Endothelial cell of umbilical vein (primary cell): ENCODE results near the gene ZNF331. TPM values are rescaled to one million over a fixed set of nuclear protein-coding genes. Genes with fewer than 3 reads are reported as not detected.
"Not testable (repeated sequence)": the region's sequence is repeated elsewhere in the genome, so short reads cannot be mapped to it uniquely, and the experiment has no call there.

Experiments used
- BruUV-seq: library from RNA; stranded (reverse); fragments of 400-500 nt; replicated peaks from 2 replicates; lab custom pipeline; 2021; lab: Mats Ljungman, UMichigan
- CTCF ChIA-PET: fragments of 300-600, 350-600 bp; sonication (Branson Sonifier 250); formaldehyde crosslinking; loops from one replicate; lab custom pipeline; 2021; ENCODE audit warnings: antibody characterized with exemption, inconsistent platforms; lab: Charles Lee
- POLR2A ChIA-PET: fragments of 300-600, 350-600 bp; sonication (Branson Sonifier 250); formaldehyde crosslinking; loops from one replicate; lab custom pipeline; 2021; ENCODE audit warnings: antibody characterized with exemption, inconsistent platforms; lab: Charles Lee
- DNase-seq: peaks from one replicate; pipeline ENCODE4 v3.0.0-alpha.2; 2011; ENCODE audit warnings: low read depth, low spot score
- FAIRE-seq: peaks from 2 replicates; lab custom pipeline; 2011; peaks lifted over from hg19 to GRCh38; lab: Jason Lieb, UNC
- H2AFZ ChIP-seq: 2 replicates; pipeline ENCODE4 v1.6.0; 2012; ENCODE audit warnings: low read depth, low read length, control low read depth, inconsistent platforms
- H3K27ac ChIP-seq: 2 replicates; pipeline ENCODE4 v1.5.1; 2011; ENCODE audit warnings: low read depth, mild to moderate bottlenecking, control low read depth, low read length, moderate library complexity; ENCODE audit not compliant: insufficient read depth
- H3K27me3 ChIP-seq, 2 experiments: 2 replicates each; pipeline versions ENCODE4 v1.6.0 to v1.6.1; 2011; ENCODE audit warnings: low read length in 2 of 2, mixed read lengths in 1 of 2; ENCODE audit not compliant: control insufficient read depth in 2 of 2, insufficient read depth in 2 of 2
- H3K36me3 ChIP-seq, 2 experiments: 2 replicates in 1 of 2; 3 replicates in 1 of 2; pipeline ENCODE4 v1.5.1; 2011; ENCODE audit warnings: low read length in 2 of 2, mild to moderate bottlenecking in 1 of 2, moderate library complexity in 1 of 2; ENCODE audit not compliant: control insufficient read depth in 2 of 2, insufficient read depth in 2 of 2; ENCODE audit errors: extremely low read depth in 1 of 2
- H3K4me1 ChIP-seq: 3 replicates; pipeline ENCODE4 v1.5.1; 2011; ENCODE audit warnings: mild to moderate bottlenecking, low read length; ENCODE audit not compliant: control insufficient read depth, insufficient read depth; ENCODE audit errors: extremely low read depth
- H3K4me2 ChIP-seq: 2 replicates; pipeline ENCODE4 v1.6.1; 2011; ENCODE audit warnings: low read length, control low read depth, mixed read lengths; ENCODE audit not compliant: insufficient read depth
- H3K4me3 ChIP-seq, 3 experiments: fragments of 200-600 bp in 1 of 3; sonication (generic), shearing (Covaris generic) in 1 of 3; replicated peaks in 1 of 3; 2 replicates each; pipeline ENCODE4 v1.5.1; 2011 to 2016; ENCODE audit warnings: control low read depth in 3 of 3, low read length in 3 of 3, mild to moderate bottlenecking in 2 of 3, inconsistent platforms in 1 of 3, low read depth in 1 of 3, moderate library complexity in 1 of 3; ENCODE audit not compliant: insufficient read depth in 1 of 3
- H3K79me2 ChIP-seq: 2 replicates; pipeline ENCODE4 v1.6.0; 2012; ENCODE audit warnings: low read length, inconsistent platforms; ENCODE audit not compliant: control insufficient read depth, insufficient read depth
- H3K9ac ChIP-seq: replicated peaks from 2 replicates; pipeline ENCODE3; 2011; ENCODE audit warnings: low read length, control low read depth; ENCODE audit not compliant: insufficient read depth; ENCODE audit errors: extremely low read depth
- H3K9me1 ChIP-seq: replicated peaks from 3 replicates; pipeline ENCODE4 v1.6.0; 2011; ENCODE audit warnings: mild to moderate bottlenecking, low read length; ENCODE audit not compliant: control insufficient read depth, insufficient read depth; ENCODE audit errors: extremely low read depth
- H3K9me3 ChIP-seq: replicated peaks from 2 replicates; pipeline ENCODE4 v1.5.1; 2012; ENCODE audit warnings: low read length, inconsistent platforms; ENCODE audit not compliant: control insufficient read depth, insufficient read depth
- H4K20me1 ChIP-seq: replicated peaks from 2 replicates; pipeline ENCODE3; 2011; ENCODE audit warnings: mild to moderate bottlenecking, low read length; ENCODE audit not compliant: control insufficient read depth, insufficient read depth; ENCODE audit errors: extremely low read depth
- EZH2 ChIP-seq: IDR thresholded peaks from 2 replicates; pipeline ENCODE4 v1.6.1; 2012; ENCODE audit warnings: borderline replicate concordance, low read depth, mild to moderate bottlenecking, moderate library complexity, low read length, inconsistent platforms; ENCODE audit not compliant: severe bottlenecking
- FOS ChIP-seq: IDR thresholded peaks from 2 replicates; pipeline ENCODE4 v1.6.1; 2011; ENCODE audit warnings: mild to moderate bottlenecking, low read length, moderate library complexity, borderline replicate concordance; ENCODE audit not compliant: insufficient read depth
- GATA2 ChIP-seq: IDR thresholded peaks from 2 replicates; pipeline ENCODE4 v1.7.0; 2011; ENCODE audit warnings: low read depth, mild to moderate bottlenecking, moderate library complexity, mixed read lengths, low read length; ENCODE audit not compliant: insufficient read length, insufficient read depth
- JUN ChIP-seq: IDR thresholded peaks from 2 replicates; pipeline ENCODE4 v1.6.1; 2011; ENCODE audit warnings: borderline replicate concordance, low read depth; ENCODE audit not compliant: insufficient read length, insufficient read depth
- MYC ChIP-seq: IDR thresholded peaks from one replicate; pipeline ENCODE4 v1.6.1; 2011; ENCODE audit warnings: mild to moderate bottlenecking, low read depth, low read length
- POLR2A ChIP-seq: IDR thresholded peaks from 2 replicates; pipeline ENCODE4 v1.6.1; 2012; ENCODE audit warnings: low read depth, mild to moderate bottlenecking, control low read depth, low read length
- POLR2AphosphoS5 ChIP-seq: IDR thresholded peaks from 2 replicates; pipeline ENCODE4 v1.6.1; 2012; ENCODE audit warnings: low read depth, mild to moderate bottlenecking, control low read depth, low read length, moderate library complexity; ENCODE audit not compliant: insufficient read depth
- dilution Hi-C: fragments of 300-500 bp; cut with MboI; formaldehyde crosslinking; loops from one replicate; pipeline ENCODE4 v1.15.0; 2019; ENCODE audit warnings: low sequenced_read_pairs; ENCODE audit not compliant: extremely low pct_ligation_motif_present
- intact Hi-C: fragments of 100-400 bp; cut with micrococcal nuclease; formaldehyde crosslinking; loops from one replicate; pipeline ENCODE4 v1.10.0; 2022
- polyA plus RNA-seq, 4 experiments: library from polyadenylated mRNA; depleted of rRNA in 3 of 4; stranded (reverse) in 3 of 4; unstranded in 1 of 4; fragments of >200 nt; gene quantifications; 2 replicates each; pipeline versions ENCODE4 v1.2.1 to v1.2.3, GENCODE V29; 2011 to 2012; ENCODE audit warnings: missing spikeins in 1 of 4
- total RNA-seq: library from RNA; stranded (reverse); gene quantifications from 2 replicates; pipeline ENCODE4 v1.2.3, GENCODE V29; 2021
- TF ChIP-seq, protein P1 (sequence below): IDR thresholded peaks from 2 replicates; pipeline ENCODE4 v1.6.1; 2011; ENCODE audit not compliant: insufficient read depth, insufficient read length
- TF ChIP-seq, protein P2 (sequence below), 2 donors: IDR thresholded peaks; 1 replicate in 1 of 2; 2 replicates in 1 of 2; pipeline ENCODE4 v1.5.1; 2011; ENCODE audit warnings: low read length in 2 of 2, mild to moderate bottlenecking in 2 of 2, moderate library complexity in 2 of 2, control low read depth in 1 of 2, inconsistent platforms in 1 of 2, low read depth in 1 of 2; ENCODE audit not compliant: insufficient read depth in 1 of 2; ENCODE audit errors: extremely low read depth in 1 of 2

The ZNF331 gene
- total and polyA plus RNA-seq, 2 donors (not counting 3 experiments of a cell fraction or from before 2014, with no cell fraction given), result 6.2 to 11.2 TPM

DNA sequence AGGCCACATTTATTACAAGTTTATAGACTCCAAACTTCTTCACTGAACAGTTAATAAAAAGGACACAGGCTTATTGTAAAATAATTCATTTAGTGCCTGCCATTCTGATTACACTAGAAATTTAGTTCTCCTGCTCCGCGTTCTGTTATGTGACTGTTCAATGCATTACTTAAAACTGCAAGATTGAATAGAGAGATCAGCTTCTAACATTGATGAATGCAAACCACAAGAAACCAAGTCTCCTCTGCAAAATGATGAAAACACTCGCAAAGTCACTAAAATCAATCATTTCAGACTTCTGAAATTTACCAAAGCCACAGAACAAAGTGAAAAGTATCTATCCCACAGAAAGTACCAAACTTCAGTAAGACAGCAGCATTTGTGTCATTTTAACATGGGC, 22.9 kb upstream of the ZNF331 start:
- H3K9me1 ChIP-seq, FAIRE-seq, H3K79me2 ChIP-seq, H3K36me3 ChIP-seq, dilution Hi-C loops, H3K27me3 ChIP-seq, H2AFZ ChIP-seq, DNase-seq, H3K9me3 ChIP-seq, H3K4me3 ChIP-seq, CTCF ChIA-PET, H3K4me1 ChIP-seq, POLR2A ChIA-PET, H4K20me1 ChIP-seq, H3K4me2 ChIP-seq, H3K9ac ChIP-seq, H3K27ac ChIP-seq, BruUV-seq: not testable (repeated sequence)
- intact Hi-C loops, result loop anchor here (10.0 kb wide), 1 partner anchor 230 kb away; no protein-coding TSS in a partner anchor

DNA sequence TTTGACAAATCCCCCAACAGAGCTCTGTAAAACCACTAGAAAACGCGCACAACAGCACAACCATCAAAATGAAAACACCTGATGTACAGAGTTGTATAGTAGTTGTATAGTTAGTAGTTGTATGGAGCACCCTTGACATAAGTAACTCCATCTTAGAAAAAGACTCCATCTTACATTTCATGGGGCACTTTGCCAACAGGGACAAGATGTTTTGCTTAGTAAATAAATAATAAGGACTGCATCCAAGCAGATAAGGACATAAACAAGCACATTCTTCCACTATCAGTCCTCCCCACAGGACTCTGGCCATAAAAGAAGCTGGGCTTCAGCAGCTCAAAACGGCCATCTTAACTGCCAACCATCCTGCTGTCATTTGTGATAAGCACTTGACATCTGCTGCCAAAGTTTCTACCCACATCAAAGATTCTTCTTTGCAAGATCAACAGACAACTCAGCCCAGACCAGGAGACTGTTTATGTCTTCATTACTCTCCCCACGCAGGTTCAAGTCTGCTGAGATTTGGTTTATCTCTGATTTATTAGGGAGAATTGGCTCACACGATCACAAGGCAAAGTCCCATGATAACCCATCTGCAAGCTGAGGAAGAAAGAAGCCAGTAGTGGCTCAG, 20.7 kb upstream of the ZNF331 start:
- intact Hi-C loops, result loop anchor here (10.0 kb wide), 1 partner anchor 228 kb away; no protein-coding TSS in a partner anchor
- POLR2A ChIA-PET, result no interaction called here

More for the DNA sequence above, 20.7 kb upstream of the ZNF331 start:
- TF ChIP-seq, protein P1, sequence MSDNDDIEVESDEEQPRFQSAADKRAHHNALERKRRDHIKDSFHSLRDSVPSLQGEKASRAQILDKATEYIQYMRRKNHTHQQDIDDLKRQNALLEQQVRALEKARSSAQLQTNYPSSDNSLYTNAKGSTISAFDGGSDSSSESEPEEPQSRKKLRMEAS, result no peak
- TF ChIP-seq MYC (no peak), POLR2A (no peak), POLR2AphosphoS5 (no peak), JUN (no peak), FOS (no peak), EZH2 (no peak), GATA2 (no peak)
- TF ChIP-seq, protein P2, sequence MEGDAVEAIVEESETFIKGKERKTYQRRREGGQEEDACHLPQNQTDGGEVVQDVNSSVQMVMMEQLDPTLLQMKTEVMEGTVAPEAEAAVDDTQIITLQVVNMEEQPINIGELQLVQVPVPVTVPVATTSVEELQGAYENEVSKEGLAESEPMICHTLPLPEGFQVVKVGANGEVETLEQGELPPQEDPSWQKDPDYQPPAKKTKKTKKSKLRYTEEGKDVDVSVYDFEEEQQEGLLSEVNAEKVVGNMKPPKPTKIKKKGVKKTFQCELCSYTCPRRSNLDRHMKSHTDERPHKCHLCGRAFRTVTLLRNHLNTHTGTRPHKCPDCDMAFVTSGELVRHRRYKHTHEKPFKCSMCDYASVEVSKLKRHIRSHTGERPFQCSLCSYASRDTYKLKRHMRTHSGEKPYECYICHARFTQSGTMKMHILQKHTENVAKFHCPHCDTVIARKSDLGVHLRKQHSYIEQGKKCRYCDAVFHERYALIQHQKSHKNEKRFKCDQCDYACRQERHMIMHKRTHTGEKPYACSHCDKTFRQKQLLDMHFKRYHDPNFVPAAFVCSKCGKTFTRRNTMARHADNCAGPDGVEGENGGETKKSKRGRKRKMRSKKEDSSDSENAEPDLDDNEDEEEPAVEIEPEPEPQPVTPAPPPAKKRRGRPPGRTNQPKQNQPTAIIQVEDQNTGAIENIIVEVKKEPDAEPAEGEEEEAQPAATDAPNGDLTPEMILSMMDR (IDR thresholded peaks at IDR 0.05; ENCODE audit: extremely low read depth in 1 of 2, insufficient read depth in 1 of 2, low read depth in 1 of 2, low read length in 2 of 2), result no peak
- Histone ChIP-seq H3K4me2 (no peak overlapping the region), H3K79me2 (peaks cover 5% of the 10 kb centered on the region), H3K4me1 (peaks cover 8% of the 10 kb centered on the region), H3K36me3 (no peaks in the 10 kb centered on the region), H3K27me3 (no peaks in the 10 kb centered on the region), H3K4me3 (no peak overlapping the region), H3K9ac (no peak overlapping the region), H3K9me1 (no peaks in the 10 kb centered on the region), H3K27ac (no peak overlapping the region), H3K9me3 (no peaks in the 10 kb centered on the region), H2AFZ (no peak overlapping the region), H4K20me1 (no peaks in the 10 kb centered on the region)
- no peak for DNase-seq
- no TSS peak for BruUV-seq
- no peak for FAIRE-seq
- CTCF ChIA-PET, result no interaction called here
- dilution Hi-C loops, result no loop called here
